Gastroesophageal sphincter (tissue), 4 donors: Measurements from ENCODE around the gene RIC8B. TPM values are rescaled to one million over a fixed set of nuclear protein-coding genes. Genes with fewer than 3 reads are reported as not detected.

Experiments
- ATAC-seq: fragments of 150-250 bp; one replicate; pipeline ENCODE4 v1.9.1; 2016; ENCODE audit warnings: mild to moderate bottlenecking, moderate library complexity
- H3K27ac ChIP-seq, 4 donors: fragments of 200-600 bp; sonication (generic) in 3 of 4; 1 replicate in 3 of 4; 2 replicates in 1 of 4; pipeline ENCODE4 v1.5.1; 2016 to 2019
- H3K27me3 ChIP-seq: fragments of 200-600 bp; sonication (generic); one replicate; pipeline ENCODE4 v1.5.1; 2019
- H3K36me3 ChIP-seq, 2 donors: fragments of 200-600 bp; sonication (generic); one replicate each; pipeline ENCODE4 v1.5.1; 2019; ENCODE audit warnings: control low read depth in 1 of 2
- H3K4me1 ChIP-seq, 3 donors: fragments of 200-600 bp; sonication (generic); 1 replicate in 2 of 3; 2 replicates in 1 of 3; pipeline ENCODE4 v1.5.1; 2016 to 2019; ENCODE audit warnings: control low read depth in 2 of 3
- H3K4me3 ChIP-seq, 2 donors: fragments of 200-600 bp; sonication (generic); one replicate each; pipeline ENCODE4 v1.5.1; 2019; ENCODE audit warnings: mild to moderate bottlenecking in 1 of 2, moderate library complexity in 1 of 2
- H3K9me3 ChIP-seq, 3 donors: fragments of 200-600 bp; sonication (generic); one replicate each; pipeline ENCODE4 v1.5.1; 2017 to 2019; ENCODE audit warnings: control low read depth in 2 of 3
- CTCF ChIP-seq, 4 experiments: fragments of 200-600 bp in 2 of 4; fragments of 450-650 bp in 2 of 4; sonication (generic) in 1 of 4; IDR thresholded peaks; one replicate each; pipeline ENCODE4 v1.5.1; 2017 to 2019; ENCODE audit warnings: antibody characterized with exemption in 4 of 4, mild to moderate bottlenecking in 2 of 4, moderate library complexity in 2 of 4
- EP300 ChIP-seq: sonication (generic); formaldehyde crosslinking; IDR thresholded peaks from one replicate; pipeline ENCODE4 v1.6.1; 2017; ENCODE audit warnings: antibody characterized with exemption, mild to moderate bottlenecking
- POLR2A ChIP-seq, 2 donors: fragments of 450-650 bp; IDR thresholded peaks; one replicate each; pipeline ENCODE4 v1.6.1; 2017; ENCODE audit warnings: antibody characterized with exemption in 2 of 2, mild to moderate bottlenecking in 2 of 2, moderate library complexity in 1 of 2
- POLR2AphosphoS5 ChIP-seq: sonication (generic); formaldehyde crosslinking; IDR thresholded peaks from one replicate; pipeline ENCODE4 v1.6.1; 2017; ENCODE audit warnings: antibody characterized with exemption
- WGBS, 2 donors: methylation state at CpG; one replicate each; pipeline ENCODE4 v1.1.5; 2018; ENCODE audit warnings: low coverage in 1 of 2; 5-methylcytosine and 5-hydroxymethylcytosine counted together
- total RNA-seq, 4 donors: library from RNA; depleted of rRNA; stranded (reverse); fragments of >200 nt; gene quantifications; one replicate each; pipeline ENCODE4 v1.1.0, GENCODE V29; 2016

The RIC8B gene
- total RNA-seq, 4 donors from 2014 or later: 13.3 to 18.4 (median 15.6) TPM

- 60 to 68% methylated on average over 8 to 13 of the region's 13 CpGs for WGBS, 2 donors
- no peaks in the 10 kb centered on the region for H3K36me3 ChIP-seq
- no peak for TF ChIP-seq POLR2AphosphoS5
- TF ChIP-seq POLR2A (IDR thresholded peaks at IDR 0.05): no peak
- TF ChIP-seq EP300: no peak
- TF ChIP-seq CTCF (IDR thresholded peaks at IDR 0.05): no peak
- H3K27me3 ChIP-seq: peaks cover 3% of the 10 kb centered on the region
- no peaks in the 10 kb centered on the region for H3K9me3 ChIP-seq
- H3K4me3 ChIP-seq: no peak overlapping the region
- H3K4me1 ChIP-seq: peaks cover 0 to 3% (median 0%) of the 10 kb centered on the region in 3 donors
- H3K27ac ChIP-seq: no peak overlapping the region
- ATAC-seq: no peak
These were observed 123.8 kb downstream of the RIC8B start for GRCh38 chr12:106897981-106898901.

- H3K36me3 ChIP-seq: no peaks in the 10 kb centered on the region
- no peak for TF ChIP-seq EP300
- no peak for TF ChIP-seq POLR2AphosphoS5
- TF ChIP-seq POLR2A (IDR thresholded peaks at IDR 0.05): no peak
- no peak for TF ChIP-seq CTCF (IDR thresholded peaks at IDR 0.05)
- H3K4me1 ChIP-seq: peaks cover 0 to 12% (median 0%) of the 10 kb centered on the region in 3 donors
- peaks cover 3% of the 10 kb centered on the region for H3K27me3 ChIP-seq
- H3K4me3 ChIP-seq: no peak overlapping the region
- no peaks in the 10 kb centered on the region for H3K9me3 ChIP-seq
- no peak for ATAC-seq
- H3K27ac ChIP-seq: no peak overlapping the region
- WGBS, 2 donors: 92 to 100% methylated on average over 2 of the region's 6 CpGs
These were observed 126.1 kb downstream of the RIC8B start for GRCh38 chr12:106900554-106900953.

GRCh38 chr12:106901276-106901675 lies 126.8 kb downstream of the RIC8B start:
- WGBS, 2 donors: 75% methylated on average over 1 of the region's 1 CpG
- H3K9me3 ChIP-seq: no peaks in the 10 kb centered on the region
- ATAC-seq: no peak
- peaks cover 0 to 12% (median 0%) of the 10 kb centered on the region in 3 donors for H3K4me1 ChIP-seq
- no peak overlapping the region for H3K27ac ChIP-seq
- no peaks in the 10 kb centered on the region for H3K36me3 ChIP-seq
- no peak overlapping the region for H3K4me3 ChIP-seq
- TF ChIP-seq POLR2A (IDR thresholded peaks at IDR 0.05) (no peak), CTCF (IDR thresholded peaks at IDR 0.05) (no peak), POLR2AphosphoS5 (no peak), EP300 (no peak)
- H3K27me3 ChIP-seq: peaks cover 3% of the 10 kb centered on the region

- WGBS, 2 donors: 94% methylated on average over 7 of the region's 11 CpGs; no CpG with 5 or more reads in 1 of the 2 donors
- Histone ChIP-seq H3K27ac (no peak overlapping the region), H3K4me3 (no peak overlapping the region), H3K9me3 (no peaks in the 10 kb centered on the region), H3K4me1 (peaks cover 0 to 12% (median 0%) of the 10 kb centered on the region in 3 donors), H3K27me3 (peaks cover 3% of the 10 kb centered on the region), H3K36me3 (no peaks in the 10 kb centered on the region)
- TF ChIP-seq POLR2AphosphoS5 (no peak), POLR2A (IDR thresholded peaks at IDR 0.05) (no peak), CTCF (IDR thresholded peaks at IDR 0.05) (no peak), EP300 (no peak)
- no peak for ATAC-seq
These were observed 127.6 kb downstream of the RIC8B start for GRCh38 chr12:106902053-106902452.
